ENCODE measurements around the gene CCDC89.

The CCDC89 gene

DNA sequence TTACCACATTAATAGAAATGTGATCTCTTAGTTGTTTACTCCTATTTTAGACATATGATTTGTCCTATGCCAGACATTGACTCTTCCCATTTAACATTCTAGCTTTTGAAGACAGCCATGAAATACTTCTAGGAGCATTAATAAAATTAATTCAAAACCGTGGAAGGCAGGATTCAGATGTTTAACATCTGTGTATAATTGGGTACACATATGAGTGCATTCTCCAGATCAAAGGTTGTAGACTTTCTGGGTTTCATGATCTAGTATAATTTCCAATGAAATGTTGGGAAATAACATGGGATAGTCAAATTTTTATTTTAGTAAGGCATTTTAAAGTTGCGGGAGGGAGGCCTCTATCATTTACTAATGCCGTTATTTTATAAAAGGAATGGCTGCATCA lies 35.2 kb upstream of the CCDC89 start:
- Histone ChIP-seq H4K20me1 (ENCODE audit: insufficient read depth, low read length) (no peaks in the 10 kb centered on the region), H3K9ac (ENCODE audit: low read length) (no peak overlapping the region), H3F3A (ENCODE audit: insufficient read depth, low read length) (no peaks in the 10 kb centered on the region), H3K27ac (ENCODE audit: low read depth, low read length, poor library complexity, severe bottlenecking) (no peak overlapping the region), H3K4me2 (ENCODE audit: low read length) (no peak overlapping the region), H3K4me3 (ENCODE audit: low read depth, low read length, poor library complexity, severe bottlenecking) (no peak overlapping the region), H3K36me3 (ENCODE audit: insufficient read depth, low read length) (no peaks in the 10 kb centered on the region), H3K27me3 (ENCODE audit: insufficient read depth, low read length) (no peaks in the 10 kb centered on the region), H3K9me3 (ENCODE audit: low read length) (no peaks in the 10 kb centered on the region), H3K9me2 (ENCODE audit: low read depth, low read length) (no peaks in the 10 kb centered on the region), H2AFZ (ENCODE audit: low read length) (no peak overlapping the region), H3K79me2 (ENCODE audit: insufficient read depth, low read length) (no peaks in the 10 kb centered on the region), H3K4me1 (ENCODE audit: insufficient read depth, low read length, severe bottlenecking) (no peaks in the 10 kb centered on the region)
- TF ChIP-seq EZH2 (IDR thresholded peaks at IDR 0.05; ENCODE audit: borderline replicate concordance, low read length), result no peak
- TF ChIP-seq, protein P1, sequence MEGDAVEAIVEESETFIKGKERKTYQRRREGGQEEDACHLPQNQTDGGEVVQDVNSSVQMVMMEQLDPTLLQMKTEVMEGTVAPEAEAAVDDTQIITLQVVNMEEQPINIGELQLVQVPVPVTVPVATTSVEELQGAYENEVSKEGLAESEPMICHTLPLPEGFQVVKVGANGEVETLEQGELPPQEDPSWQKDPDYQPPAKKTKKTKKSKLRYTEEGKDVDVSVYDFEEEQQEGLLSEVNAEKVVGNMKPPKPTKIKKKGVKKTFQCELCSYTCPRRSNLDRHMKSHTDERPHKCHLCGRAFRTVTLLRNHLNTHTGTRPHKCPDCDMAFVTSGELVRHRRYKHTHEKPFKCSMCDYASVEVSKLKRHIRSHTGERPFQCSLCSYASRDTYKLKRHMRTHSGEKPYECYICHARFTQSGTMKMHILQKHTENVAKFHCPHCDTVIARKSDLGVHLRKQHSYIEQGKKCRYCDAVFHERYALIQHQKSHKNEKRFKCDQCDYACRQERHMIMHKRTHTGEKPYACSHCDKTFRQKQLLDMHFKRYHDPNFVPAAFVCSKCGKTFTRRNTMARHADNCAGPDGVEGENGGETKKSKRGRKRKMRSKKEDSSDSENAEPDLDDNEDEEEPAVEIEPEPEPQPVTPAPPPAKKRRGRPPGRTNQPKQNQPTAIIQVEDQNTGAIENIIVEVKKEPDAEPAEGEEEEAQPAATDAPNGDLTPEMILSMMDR (IDR thresholded peaks at IDR 0.05; ENCODE audit: low read length), result no peak

DNA sequence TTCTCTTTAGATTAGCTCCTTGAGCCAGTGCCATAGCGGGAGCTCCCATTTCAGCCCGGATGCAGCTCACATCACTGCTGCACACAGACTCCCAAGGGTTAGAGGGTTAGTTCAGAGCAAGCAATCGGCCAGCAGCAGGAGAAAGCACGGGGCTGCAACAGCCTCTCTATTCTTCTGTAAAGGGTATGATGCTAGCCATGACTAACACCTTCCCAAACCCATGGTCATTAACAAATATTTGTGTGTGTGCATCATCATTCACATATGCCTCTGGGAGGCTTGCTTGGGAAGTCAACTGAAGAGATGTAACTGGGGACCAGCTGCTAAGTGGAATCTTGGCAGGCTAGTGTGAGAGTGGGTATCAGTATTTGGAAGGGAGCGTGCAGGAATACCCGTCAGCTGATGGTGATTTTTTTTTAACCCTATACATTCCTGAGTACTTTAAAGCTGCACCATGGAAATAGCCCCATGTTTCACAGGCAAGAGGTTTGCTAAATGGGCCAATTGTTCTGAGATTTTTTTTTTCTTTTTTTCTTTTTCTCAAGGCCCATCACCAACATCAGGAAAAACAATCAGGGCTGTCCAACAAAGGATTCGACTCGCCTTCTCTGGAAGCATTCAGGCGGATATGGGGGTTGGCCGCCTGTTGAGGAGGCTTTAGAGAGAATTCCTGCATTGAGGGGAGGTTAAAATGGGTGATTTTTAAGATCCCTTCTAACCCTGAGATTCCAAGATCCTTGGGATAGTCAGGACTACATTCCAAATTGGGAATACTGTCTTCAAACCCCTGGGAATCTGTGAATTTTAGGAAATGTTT lies 33.2 kb upstream of the CCDC89 start:
- no peaks in the 10 kb centered on the region for H3K36me3 ChIP-seq (ENCODE audit: insufficient read depth, low read length)
- no peak overlapping the region for H3K4me3 ChIP-seq (ENCODE audit: low read depth, low read length, poor library complexity, severe bottlenecking)
- no peaks in the 10 kb centered on the region for H3K27me3 ChIP-seq (ENCODE audit: insufficient read depth, low read length)
- H4K20me1 ChIP-seq (ENCODE audit: insufficient read depth, low read length), result no peaks in the 10 kb centered on the region
- H3K79me2 ChIP-seq (ENCODE audit: insufficient read depth, low read length), result no peaks in the 10 kb centered on the region
- no peak overlapping the region for H2AFZ ChIP-seq (ENCODE audit: low read length)
- no peaks in the 10 kb centered on the region for H3K9me3 ChIP-seq (ENCODE audit: low read length)
- H3F3A ChIP-seq (ENCODE audit: insufficient read depth, low read length), result no peaks in the 10 kb centered on the region
- H3K9me2 ChIP-seq (ENCODE audit: low read depth, low read length), result no peaks in the 10 kb centered on the region
- no peak overlapping the region for H3K27ac ChIP-seq (ENCODE audit: low read depth, low read length, poor library complexity, severe bottlenecking)
- H3K4me2 ChIP-seq (ENCODE audit: low read length), result no peak overlapping the region
- TF ChIP-seq, protein P1 (IDR thresholded peaks at IDR 0.05; ENCODE audit: low read length), result no peak
- TF ChIP-seq EZH2 (IDR thresholded peaks at IDR 0.05; ENCODE audit: borderline replicate concordance, low read length), result no peak
- no peaks in the 10 kb centered on the region for H3K4me1 ChIP-seq (ENCODE audit: insufficient read depth, low read length, severe bottlenecking)
- no peak overlapping the region for H3K9ac ChIP-seq (ENCODE audit: low read length)

DNA sequence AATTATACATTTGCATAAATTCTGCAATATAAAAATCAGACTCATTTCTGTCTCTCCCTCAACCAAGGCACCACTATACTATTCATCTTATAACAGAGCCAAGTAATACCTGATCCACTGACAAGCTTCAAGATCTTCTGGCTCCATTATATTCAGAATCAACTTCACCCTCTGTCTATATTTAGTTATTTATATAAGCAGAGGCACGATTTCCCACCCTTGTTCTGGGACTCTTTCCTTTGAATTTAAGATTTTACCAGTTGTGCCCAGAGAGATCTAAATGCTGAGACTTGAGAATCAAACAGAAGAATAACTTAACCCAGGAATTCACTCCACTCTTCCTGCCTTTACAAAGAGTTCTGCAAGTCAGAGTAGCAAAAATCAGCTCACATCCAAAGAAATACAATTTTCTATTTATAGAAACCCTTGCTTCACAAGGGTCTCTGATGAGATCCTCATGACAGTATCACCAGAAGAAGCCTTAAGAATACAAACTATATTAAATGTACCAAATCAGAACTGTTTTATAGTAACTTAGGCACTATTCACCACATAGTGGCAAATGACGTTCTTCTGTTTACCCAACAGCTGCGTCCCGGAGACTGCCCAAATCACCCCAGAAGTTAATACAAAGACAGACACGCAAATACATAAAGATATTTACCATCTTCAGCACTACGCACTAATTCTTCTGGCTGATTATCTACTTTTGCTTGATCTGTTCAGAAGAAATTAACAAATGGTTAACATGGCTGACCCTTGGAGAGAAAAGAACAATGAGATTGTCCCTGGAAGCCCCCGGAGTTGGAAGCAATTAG lies 32.3 kb upstream of the CCDC89 start:
- Histone ChIP-seq H3K9ac (ENCODE audit: low read length) (no peak overlapping the region), H3F3A (ENCODE audit: insufficient read depth, low read length) (no peaks in the 10 kb centered on the region), H3K9me3 (ENCODE audit: low read length) (no peaks in the 10 kb centered on the region), H4K20me1 (ENCODE audit: insufficient read depth, low read length) (no peaks in the 10 kb centered on the region), H3K4me3 (ENCODE audit: low read depth, low read length, poor library complexity, severe bottlenecking) (no peak overlapping the region), H3K27ac (ENCODE audit: low read depth, low read length, poor library complexity, severe bottlenecking) (no peak overlapping the region), H3K9me2 (ENCODE audit: low read depth, low read length) (no peaks in the 10 kb centered on the region), H3K36me3 (ENCODE audit: insufficient read depth, low read length) (no peaks in the 10 kb centered on the region), H2AFZ (ENCODE audit: low read length) (no peak overlapping the region), H3K27me3 (ENCODE audit: insufficient read depth, low read length) (no peaks in the 10 kb centered on the region), H3K79me2 (ENCODE audit: insufficient read depth, low read length) (no peaks in the 10 kb centered on the region), H3K4me2 (ENCODE audit: low read length) (no peak overlapping the region), H3K4me1 (ENCODE audit: insufficient read depth, low read length, severe bottlenecking) (no peaks in the 10 kb centered on the region)
- TF ChIP-seq EZH2 (IDR thresholded peaks at IDR 0.05; ENCODE audit: borderline replicate concordance, low read length), result no peak
- TF ChIP-seq, protein P1 (IDR thresholded peaks at IDR 0.05; ENCODE audit: low read length), result no peak
